Transverse colon (tissue), 4 donors: ENCODE results near the gene CDC14A.

Source experiments
- EP300 ChIP-seq: sonication (generic); formaldehyde crosslinking; IDR thresholded peaks from one replicate; pipeline ENCODE4 v1.6.1; 2017; ENCODE audit warnings: antibody characterized with exemption, low read depth
- POLR2A ChIP-seq: fragments of 450-650 bp; IDR thresholded peaks from one replicate; pipeline ENCODE4 v1.6.1; 2016; ENCODE audit warnings: antibody characterized with exemption, mild to moderate bottlenecking, moderate library complexity
- POLR2AphosphoS5 ChIP-seq, 3 donors: sonication (generic); formaldehyde crosslinking; IDR thresholded peaks; one replicate each; pipeline ENCODE4 v1.6.1; 2016; ENCODE audit warnings: antibody characterized with exemption in 3 of 3
- TF ChIP-seq, protein P1 (sequence below), 5 experiments: fragments of 200-600 bp in 3 of 5; fragments of 450-650 bp in 2 of 5; sonication (generic) in 3 of 5; IDR thresholded peaks; 1 replicate in 2 of 5; 2 replicates in 3 of 5; pipeline ENCODE4 v1.5.1; 2016 to 2017; ENCODE audit warnings: antibody characterized with exemption in 5 of 5, inconsistent platforms in 3 of 5, mild to moderate bottlenecking in 2 of 5, moderate library complexity in 1 of 5

- TF ChIP-seq, protein P1, sequence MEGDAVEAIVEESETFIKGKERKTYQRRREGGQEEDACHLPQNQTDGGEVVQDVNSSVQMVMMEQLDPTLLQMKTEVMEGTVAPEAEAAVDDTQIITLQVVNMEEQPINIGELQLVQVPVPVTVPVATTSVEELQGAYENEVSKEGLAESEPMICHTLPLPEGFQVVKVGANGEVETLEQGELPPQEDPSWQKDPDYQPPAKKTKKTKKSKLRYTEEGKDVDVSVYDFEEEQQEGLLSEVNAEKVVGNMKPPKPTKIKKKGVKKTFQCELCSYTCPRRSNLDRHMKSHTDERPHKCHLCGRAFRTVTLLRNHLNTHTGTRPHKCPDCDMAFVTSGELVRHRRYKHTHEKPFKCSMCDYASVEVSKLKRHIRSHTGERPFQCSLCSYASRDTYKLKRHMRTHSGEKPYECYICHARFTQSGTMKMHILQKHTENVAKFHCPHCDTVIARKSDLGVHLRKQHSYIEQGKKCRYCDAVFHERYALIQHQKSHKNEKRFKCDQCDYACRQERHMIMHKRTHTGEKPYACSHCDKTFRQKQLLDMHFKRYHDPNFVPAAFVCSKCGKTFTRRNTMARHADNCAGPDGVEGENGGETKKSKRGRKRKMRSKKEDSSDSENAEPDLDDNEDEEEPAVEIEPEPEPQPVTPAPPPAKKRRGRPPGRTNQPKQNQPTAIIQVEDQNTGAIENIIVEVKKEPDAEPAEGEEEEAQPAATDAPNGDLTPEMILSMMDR (IDR thresholded peaks at IDR 0.05), result no peak
- no peak for TF ChIP-seq POLR2A
- TF ChIP-seq EP300, result no peak
- no peak for TF ChIP-seq POLR2AphosphoS5 (IDR thresholded peaks at IDR 0.05)
These were observed 8.6 kb downstream of the CDC14A start for GRCh38 chr1:100360790-100361510.
